Fibroblast of mammary gland (primary cell): ENCODE measurements around the gene DPP7.

Source experiments
- DNase-seq: peaks from one replicate; pipeline ENCODE4 v3.0.0-alpha.2; 2010; ENCODE audit warnings: low read depth
- H3K4me3 ChIP-seq: 2 replicates; pipeline ENCODE4 v1.5.1; 2011; ENCODE audit warnings: low read depth, mild to moderate bottlenecking, low read length, moderate library complexity; ENCODE audit not compliant: control insufficient read depth
- TF ChIP-seq, protein P1 (sequence below): conservative IDR thresholded peaks from 2 replicates; pipeline ENCODE4 v1.5.1; 2011; ENCODE audit warnings: low read depth, low read length, inconsistent platforms; ENCODE audit not compliant: control insufficient read depth, insufficient read depth

Gene DPP7

DNA sequence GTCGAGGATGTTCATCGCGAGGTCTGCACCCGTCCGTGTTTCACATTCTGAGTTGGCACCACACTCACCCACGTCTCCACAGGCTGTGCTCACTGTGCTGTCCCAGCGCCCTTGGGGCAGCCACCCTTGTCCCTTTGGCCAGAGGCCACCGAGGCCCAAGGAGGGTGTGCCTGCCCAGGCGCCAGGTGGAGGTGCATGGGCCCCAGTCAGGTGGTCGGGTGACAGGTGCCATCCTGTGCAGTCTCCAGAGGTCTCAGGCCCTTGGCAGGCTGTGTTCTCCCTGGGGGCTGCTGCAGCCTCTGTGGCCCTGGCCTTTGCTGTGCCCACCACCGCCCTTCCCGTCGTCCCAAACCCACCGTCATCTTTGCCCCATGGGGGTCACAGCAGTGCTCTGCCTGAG, 15.3 kb downstream of the DPP7 start:
- TF ChIP-seq, protein P1, sequence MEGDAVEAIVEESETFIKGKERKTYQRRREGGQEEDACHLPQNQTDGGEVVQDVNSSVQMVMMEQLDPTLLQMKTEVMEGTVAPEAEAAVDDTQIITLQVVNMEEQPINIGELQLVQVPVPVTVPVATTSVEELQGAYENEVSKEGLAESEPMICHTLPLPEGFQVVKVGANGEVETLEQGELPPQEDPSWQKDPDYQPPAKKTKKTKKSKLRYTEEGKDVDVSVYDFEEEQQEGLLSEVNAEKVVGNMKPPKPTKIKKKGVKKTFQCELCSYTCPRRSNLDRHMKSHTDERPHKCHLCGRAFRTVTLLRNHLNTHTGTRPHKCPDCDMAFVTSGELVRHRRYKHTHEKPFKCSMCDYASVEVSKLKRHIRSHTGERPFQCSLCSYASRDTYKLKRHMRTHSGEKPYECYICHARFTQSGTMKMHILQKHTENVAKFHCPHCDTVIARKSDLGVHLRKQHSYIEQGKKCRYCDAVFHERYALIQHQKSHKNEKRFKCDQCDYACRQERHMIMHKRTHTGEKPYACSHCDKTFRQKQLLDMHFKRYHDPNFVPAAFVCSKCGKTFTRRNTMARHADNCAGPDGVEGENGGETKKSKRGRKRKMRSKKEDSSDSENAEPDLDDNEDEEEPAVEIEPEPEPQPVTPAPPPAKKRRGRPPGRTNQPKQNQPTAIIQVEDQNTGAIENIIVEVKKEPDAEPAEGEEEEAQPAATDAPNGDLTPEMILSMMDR, result no peak
- DNase-seq, result no peak
- no peak overlapping the region for H3K4me3 ChIP-seq

DNA sequence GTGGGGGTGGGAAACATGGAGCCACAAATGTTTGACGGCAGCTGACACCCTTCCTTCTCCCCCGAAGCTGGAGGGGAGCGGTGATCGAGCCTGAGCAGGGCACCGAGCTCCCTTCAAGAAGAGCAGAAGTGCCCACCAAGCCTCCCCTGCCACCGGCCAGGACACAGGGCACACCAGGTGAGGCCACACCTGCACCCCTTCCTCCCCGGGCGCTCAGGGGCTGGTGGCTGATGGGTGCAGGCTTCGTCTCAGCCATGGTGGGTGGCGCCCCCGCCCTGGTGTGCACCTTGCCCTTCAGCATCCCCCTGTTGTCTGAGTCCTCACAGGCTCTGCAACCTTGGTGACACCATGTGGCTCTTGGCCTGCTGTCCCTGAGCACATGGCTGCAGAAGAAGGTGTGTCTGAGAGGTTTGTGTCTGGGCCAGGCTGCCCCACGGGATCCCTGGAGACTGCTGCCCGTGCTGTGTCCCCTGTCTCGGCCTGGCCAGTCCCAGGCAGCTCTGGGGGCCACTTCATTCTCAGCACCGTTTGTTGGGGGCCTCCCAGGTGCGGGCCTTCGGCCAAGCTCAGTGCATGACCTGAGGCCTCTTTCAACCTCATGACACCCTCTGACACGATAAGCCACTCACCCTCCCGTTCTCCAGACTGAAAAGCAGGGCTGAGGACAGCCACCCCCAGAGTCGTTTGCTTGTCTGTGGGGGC, 16.6 kb downstream of the DPP7 start:
- TF ChIP-seq, protein P1, result no peak
- DNase-seq, result no peak
- H3K4me3 ChIP-seq, result no peak overlapping the region

DNA sequence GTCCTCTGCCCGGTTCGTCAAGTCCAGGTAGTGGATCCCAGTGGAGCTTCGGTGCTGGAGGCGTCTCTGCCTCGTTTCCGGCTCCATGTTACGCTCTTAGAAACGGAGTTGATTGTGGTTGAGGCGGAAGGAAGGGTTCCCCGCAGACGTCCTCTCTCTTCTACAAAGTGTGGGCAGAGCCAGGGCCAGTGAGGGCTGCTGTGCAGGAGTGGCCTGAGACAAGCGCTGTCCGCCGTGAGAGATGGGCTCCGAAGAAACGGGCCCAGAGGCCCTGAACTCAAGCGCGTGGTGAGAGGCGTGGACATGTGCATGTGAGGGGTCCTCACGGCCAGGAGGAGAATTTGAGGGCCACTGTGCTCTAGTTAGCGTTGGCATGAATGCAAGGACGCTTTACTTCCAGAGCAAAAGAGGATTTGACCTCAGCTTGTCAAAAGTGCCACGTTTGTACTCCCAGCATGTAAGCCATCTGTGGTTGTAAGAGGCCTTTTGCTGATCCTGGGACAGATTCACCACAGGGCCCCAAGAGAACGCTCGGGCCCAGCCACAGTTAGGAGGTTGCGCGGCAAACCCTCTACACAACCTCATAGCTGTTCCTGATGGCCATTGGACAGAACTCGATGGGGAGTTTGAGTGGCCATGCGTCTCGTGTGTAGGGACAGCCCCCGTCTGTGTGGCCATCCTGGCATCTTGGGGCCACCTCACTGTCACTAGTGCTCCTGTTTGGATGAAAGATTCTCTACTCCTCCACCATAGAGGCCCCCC, 17.6 kb downstream of the DPP7 start:
- no peak for DNase-seq
- TF ChIP-seq, protein P1, result no peak
- no peak overlapping the region for H3K4me3 ChIP-seq

DNA sequence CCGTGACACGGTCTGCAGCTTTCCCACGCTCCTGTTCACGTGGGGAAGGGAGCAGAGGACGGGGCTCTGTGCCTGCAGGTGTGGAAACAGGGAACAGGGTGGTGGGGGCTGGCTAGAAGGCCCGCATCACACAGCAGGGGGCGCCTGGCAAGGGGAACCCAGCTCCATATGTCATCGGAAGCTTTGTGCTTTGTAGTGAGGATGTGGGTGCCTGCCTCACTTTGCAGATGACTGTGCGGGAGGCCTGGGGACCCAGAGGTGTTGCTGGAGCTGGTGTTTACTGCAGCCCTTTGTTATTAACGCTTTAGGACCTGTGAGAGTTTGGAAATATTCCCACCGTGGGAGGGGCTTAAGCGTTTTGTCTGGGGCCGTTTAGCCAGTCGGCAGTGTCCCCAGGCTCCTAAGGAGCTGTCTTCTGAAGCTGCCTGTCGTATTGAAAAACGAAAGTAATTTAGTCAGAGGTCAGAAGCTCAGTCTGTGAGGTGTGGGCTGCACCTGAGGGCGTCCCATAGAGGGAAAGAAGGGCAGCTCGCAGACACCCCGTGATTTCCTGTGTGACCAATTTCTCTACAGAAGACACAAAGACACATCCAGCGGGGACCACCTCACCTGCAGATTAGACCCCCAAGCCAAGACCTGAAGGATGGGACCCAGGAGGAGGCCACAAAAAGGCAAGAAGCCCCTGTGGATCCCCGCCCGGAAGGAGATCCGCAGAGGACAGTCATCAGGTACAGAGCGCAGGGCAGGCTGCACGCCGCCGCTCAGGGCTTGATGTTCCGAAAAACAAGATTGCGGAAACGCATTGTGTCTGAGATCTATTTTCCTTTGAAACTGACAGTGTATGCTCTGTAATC, 18.6 kb downstream of the DPP7 start:
- TF ChIP-seq, protein P1, result no peak
- DNase-seq, result no peak
- no peak overlapping the region for H3K4me3 ChIP-seq

DNA sequence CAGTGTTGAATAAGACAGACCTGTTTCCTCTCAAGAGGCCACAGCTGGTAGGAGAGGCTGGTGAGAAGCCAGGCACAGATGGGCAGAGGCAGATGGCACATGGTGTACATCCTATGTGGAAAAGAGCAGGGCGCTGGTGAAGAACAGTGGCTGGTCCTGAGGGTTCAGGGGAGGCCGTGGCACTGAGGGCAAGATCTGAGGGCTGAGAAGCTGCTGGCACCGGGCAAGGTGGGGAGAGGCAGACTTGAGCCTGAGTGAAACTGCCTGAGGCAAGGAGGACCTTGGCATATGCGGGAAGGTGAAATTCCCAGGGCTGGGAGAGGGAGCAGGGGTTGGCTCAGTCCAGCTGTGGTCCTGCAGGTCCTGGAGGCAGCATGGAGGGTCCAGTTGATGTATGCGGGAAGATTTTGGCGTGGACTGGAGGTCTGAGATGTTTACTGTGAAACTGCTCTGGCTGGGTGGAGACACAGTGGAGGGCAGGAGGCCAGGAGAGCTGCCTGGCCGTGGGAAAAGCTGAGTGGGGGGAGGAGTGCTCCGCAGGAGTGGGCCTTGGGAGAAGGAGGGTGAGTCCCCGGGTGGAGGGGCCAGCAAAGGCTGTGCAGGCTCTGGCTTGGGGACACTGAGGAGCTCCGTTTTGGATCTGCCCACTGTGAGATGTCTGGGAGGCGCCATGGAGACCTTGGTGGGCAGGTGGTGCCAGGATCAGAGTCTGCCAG, 25.1 kb downstream of the DPP7 start:
- TF ChIP-seq, protein P1, result no peak
- no peak for DNase-seq

DNA sequence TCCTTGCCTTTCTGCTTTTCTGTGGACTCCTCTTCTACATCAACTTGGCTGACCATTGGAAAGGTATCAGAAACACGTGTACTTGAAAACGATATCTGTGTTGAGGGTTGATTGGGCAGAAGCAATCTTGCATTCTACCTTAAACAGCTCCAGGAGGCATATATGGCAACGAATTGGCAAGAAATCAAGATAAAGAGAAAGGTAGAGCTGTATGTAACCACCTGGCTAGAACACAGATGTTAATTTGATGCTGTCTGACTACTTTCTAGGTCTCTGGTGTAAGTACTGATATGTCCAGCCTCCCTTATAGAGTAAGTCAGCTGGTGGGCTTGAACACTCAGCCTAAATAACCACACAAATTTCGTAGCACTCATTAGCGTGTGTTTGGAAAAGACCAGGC, 26.4 kb downstream of the DPP7 start:
- TF ChIP-seq, protein P1, result no peak
- H3K4me3 ChIP-seq, result peak overlapping the region; percentile 74
- no peak for DNase-seq

More for the DNA sequence above, 25.1 kb downstream of the DPP7 start:
- no peak overlapping the region for H3K4me3 ChIP-seq
